Fibroblast of lung (primary cell): ENCODE results near the gene CRB1.

ENCODE experiments used
- EZH2 ChIP-seq: IDR thresholded peaks from 2 replicates; pipeline ENCODE4 v1.5.1; 2012; ENCODE audit warnings: low read length, control low read depth, mild to moderate bottlenecking; ENCODE audit errors: missing control alignments
- TF ChIP-seq, protein P1 (sequence below), 2 donors: IDR thresholded peaks in 1 of 2; conservative IDR thresholded peaks in 1 of 2; 1 replicate in 1 of 2; 2 replicates in 1 of 2; pipeline ENCODE4 v1.5.1; 2011 to 2012; ENCODE audit warnings: low read length in 2 of 2, control low read depth in 1 of 2, inconsistent platforms in 1 of 2, low read depth in 1 of 2, mild to moderate bottlenecking in 1 of 2

GRCh38 chr1:197453376-197454058 lies 185.5 kb downstream of the CRB1 start:
- TF ChIP-seq, protein P1, sequence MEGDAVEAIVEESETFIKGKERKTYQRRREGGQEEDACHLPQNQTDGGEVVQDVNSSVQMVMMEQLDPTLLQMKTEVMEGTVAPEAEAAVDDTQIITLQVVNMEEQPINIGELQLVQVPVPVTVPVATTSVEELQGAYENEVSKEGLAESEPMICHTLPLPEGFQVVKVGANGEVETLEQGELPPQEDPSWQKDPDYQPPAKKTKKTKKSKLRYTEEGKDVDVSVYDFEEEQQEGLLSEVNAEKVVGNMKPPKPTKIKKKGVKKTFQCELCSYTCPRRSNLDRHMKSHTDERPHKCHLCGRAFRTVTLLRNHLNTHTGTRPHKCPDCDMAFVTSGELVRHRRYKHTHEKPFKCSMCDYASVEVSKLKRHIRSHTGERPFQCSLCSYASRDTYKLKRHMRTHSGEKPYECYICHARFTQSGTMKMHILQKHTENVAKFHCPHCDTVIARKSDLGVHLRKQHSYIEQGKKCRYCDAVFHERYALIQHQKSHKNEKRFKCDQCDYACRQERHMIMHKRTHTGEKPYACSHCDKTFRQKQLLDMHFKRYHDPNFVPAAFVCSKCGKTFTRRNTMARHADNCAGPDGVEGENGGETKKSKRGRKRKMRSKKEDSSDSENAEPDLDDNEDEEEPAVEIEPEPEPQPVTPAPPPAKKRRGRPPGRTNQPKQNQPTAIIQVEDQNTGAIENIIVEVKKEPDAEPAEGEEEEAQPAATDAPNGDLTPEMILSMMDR (conservative IDR thresholded peaks at IDR 0.05 in 1 of 2, IDR thresholded peaks at IDR 0.05 in 1 of 2; ENCODE audit: low read depth in 1 of 2, low read length in 2 of 2): no peak
- TF ChIP-seq EZH2: no peak
